ENCODE measurements around the gene CTDSPL. TPM values are rescaled to one million over a fixed set of nuclear protein-coding genes. Genes with fewer than 3 reads are reported as not detected.

CTDSPL gene
- total RNA-seq, 1 experiment from 2014 or later = 124 TPM

GRCh38 chr3:37979541-37980461 lies 118.1 kb downstream of the CTDSPL start:
- POLR2A ChIA-PET (ENCODE audit: unreplicated experiment) = no interaction called here
- DNase-seq = no peak

GRCh38 chr3:37980462-37981347 lies 119.0 kb downstream of the CTDSPL start:
- no peak for DNase-seq
- no peaks in the 10 kb centered on the region for H3K9me3 ChIP-seq (ENCODE audit: insufficient read depth, low read depth)
- no peak overlapping the region for H3K27ac ChIP-seq
- no peak overlapping the region for H3K4me2 ChIP-seq
- H3K36me3 ChIP-seq (ENCODE audit: low read depth) = peaks cover 6% of the 10 kb centered on the region; the same call in 1 of the 2 replicates
- no TSS peak for BruUV-seq (replicated peaks)
- no peaks in the 10 kb centered on the region for H3K27me3 ChIP-seq (ENCODE audit: insufficient read depth, low read depth)
- ChIA-PET POLR2A (ENCODE audit: unreplicated experiment) (no interaction called here), CTCF (interaction anchor here (0.6 kb wide), 2 partner anchors 20 to 191 kb away, joined by 3 read pairs; no protein-coding TSS in a partner anchor)
- no peak overlapping the region for H3K4me3 ChIP-seq
- no peak overlapping the region for H2AFZ ChIP-seq
- H4K20me1 ChIP-seq (ENCODE audit: insufficient read depth) = no peaks in the 10 kb centered on the region
- peaks cover 10% of the 10 kb centered on the region; the same call in 1 of the 2 replicates for H3F3A ChIP-seq (ENCODE audit: insufficient read depth, low read depth)
- intact Hi-C loops (cut with micrococcal nuclease; ENCODE audit: unreplicated experiment) = no loop called here
- no peak for TF ChIP-seq CTCF (conservative IDR thresholded peaks at IDR 0.05)
- TF ChIP-seq EZH2 (IDR thresholded peaks at IDR 0.05; ENCODE audit: low read depth) = no peak
- peaks cover 12% of the 10 kb centered on the region; the same call in 1 of the 2 replicates for H3K4me1 ChIP-seq (replicated peaks; ENCODE audit: insufficient read depth)
- H3K79me2 ChIP-seq (ENCODE audit: low read depth) = no peaks in the 10 kb centered on the region
- H3K9me2 ChIP-seq (ENCODE audit: insufficient read depth) = no peaks in the 10 kb centered on the region

More at GRCh38 chr3:37979541-37980461, 118.1 kb downstream of the CTDSPL start:
- intact Hi-C loops (cut with micrococcal nuclease; ENCODE audit: unreplicated experiment) = no loop called here
- Histone ChIP-seq H3K9me3 (ENCODE audit: insufficient read depth, low read depth) (no peaks in the 10 kb centered on the region), H3K79me2 (ENCODE audit: low read depth) (no peaks in the 10 kb centered on the region), H4K20me1 (ENCODE audit: insufficient read depth) (no peaks in the 10 kb centered on the region), H3K27ac (0 out of 2 replicates have a peak overlapping the region, but pooled peaks have one; percentile 12), H3K9me2 (ENCODE audit: insufficient read depth) (no peaks in the 10 kb centered on the region), H3K4me1 (replicated peaks; ENCODE audit: insufficient read depth) (peaks cover 12% of the 10 kb centered on the region; the same call in 1 of the 2 replicates), H3F3A (ENCODE audit: insufficient read depth, low read depth) (peaks cover 10% of the 10 kb centered on the region), H3K4me3 (no peak overlapping the region), H2AFZ (no peak overlapping the region), H3K36me3 (ENCODE audit: low read depth) (peaks cover 6% of the 10 kb centered on the region; the same call in 1 of the 2 replicates), H3K27me3 (ENCODE audit: insufficient read depth, low read depth) (no peaks in the 10 kb centered on the region), H3K4me2 (no peak overlapping the region)
- TF ChIP-seq CTCF (conservative IDR thresholded peaks at IDR 0.05) (no peak), EZH2 (IDR thresholded peaks at IDR 0.05; ENCODE audit: low read depth) (no peak)
- CTCF ChIA-PET = no interaction called here
- no TSS peak for BruUV-seq (replicated peaks)

GRCh38 chr3:37981348-37981664 lies 119.6 kb downstream of the CTDSPL start:
- Histone ChIP-seq H3K27ac (no peak overlapping the region), H3K4me2 (no peak overlapping the region), H3F3A (ENCODE audit: insufficient read depth, low read depth) (peaks cover 10% of the 10 kb centered on the region; the same call in 1 of the 2 replicates), H3K27me3 (ENCODE audit: insufficient read depth, low read depth) (no peaks in the 10 kb centered on the region), H3K4me3 (no peak overlapping the region), H3K4me1 (replicated peaks; ENCODE audit: insufficient read depth) (peaks cover 18% of the 10 kb centered on the region), H3K79me2 (ENCODE audit: low read depth) (no peaks in the 10 kb centered on the region), H3K36me3 (ENCODE audit: low read depth) (peaks cover 6% of the 10 kb centered on the region; the same call in 1 of the 2 replicates), H3K9me3 (ENCODE audit: insufficient read depth, low read depth) (no peaks in the 10 kb centered on the region), H3K9me2 (ENCODE audit: insufficient read depth) (no peaks in the 10 kb centered on the region), H2AFZ (no peak overlapping the region), H4K20me1 (ENCODE audit: insufficient read depth) (no peaks in the 10 kb centered on the region)
- no peak for TF ChIP-seq CTCF (conservative IDR thresholded peaks at IDR 0.05)
- TF ChIP-seq EZH2 (IDR thresholded peaks at IDR 0.05; ENCODE audit: low read depth) = no peak
- ChIA-PET POLR2A (ENCODE audit: unreplicated experiment) (no interaction called here), CTCF (interaction anchor here (0.6 kb wide), 1 partner anchor 19 kb away, joined by 3 read pairs; no protein-coding TSS in a partner anchor)
- BruUV-seq (replicated peaks) = no TSS peak
- intact Hi-C loops (cut with micrococcal nuclease; ENCODE audit: unreplicated experiment) = no loop called here
- DNase-seq = peak in 1 of 2 experiments; percentile 62

Data from PC-9 (cell line).